Cardiac fibroblast (primary cell): ENCODE results near the gene ABCB10.

ENCODE experiments used
- DNase-seq, 2 donors: peaks; one replicate each; pipeline versions ENCODE4 v3.0.0 to v3.0.0-alpha.2; 2010; ENCODE audit warnings: low read depth in 2 of 2
- H3K4me3 ChIP-seq, 2 donors: replicated peaks in 1 of 2; 1 replicate in 1 of 2; 2 replicates in 1 of 2; pipeline ENCODE4 v1.5.1; 2011; ENCODE audit warnings: low read depth in 2 of 2, low read length in 2 of 2, mild to moderate bottlenecking in 2 of 2, moderate library complexity in 1 of 2
- CTCF ChIP-seq: IDR thresholded peaks from one replicate; pipeline ENCODE4 v1.5.1; 2011; ENCODE audit warnings: low read depth, mild to moderate bottlenecking, low read length, inconsistent platforms

ABCB10 gene

GRCh38 chr1:229582011-229582694 is 23.6 kb upstream of the ABCB10 start:
- H3K4me3 ChIP-seq, result no peak overlapping the region
- peak; percentile 57 to 69 for DNase-seq
- no peak for TF ChIP-seq CTCF

- H3K4me3 ChIP-seq, result no peak overlapping the region
- no peak for TF ChIP-seq CTCF
- DNase-seq, result no peak
Observed at GRCh38 chr1:229581485-229581884, 23.0 kb upstream of the ABCB10 start.

- peak overlapping the region in 1 of 2 donors; percentile 19 for H3K4me3 ChIP-seq
- TF ChIP-seq CTCF, result no peak
- peak; percentile 52 to 63 for DNase-seq
Observed at GRCh38 chr1:229579059-229579673, 20.7 kb upstream of the ABCB10 start.

GRCh38 chr1:229578168-229579058 is 19.9 kb upstream of the ABCB10 start:
- no peak for DNase-seq
- TF ChIP-seq CTCF, result no peak
- no peak overlapping the region for H3K4me3 ChIP-seq

GRCh38 chr1:229574679-229575442 is 16.4 kb upstream of the ABCB10 start:
- no peak overlapping the region for H3K4me3 ChIP-seq
- DNase-seq, result no peak
- no peak for TF ChIP-seq CTCF

- no peak for TF ChIP-seq CTCF
- H3K4me3 ChIP-seq, result no peak overlapping the region
- DNase-seq, result no peak
Observed at GRCh38 chr1:229572286-229572685, 13.8 kb upstream of the ABCB10 start.
